ENCODE measurements around the gene NOS3. TPM values are rescaled to one million over a fixed set of nuclear protein-coding genes. Genes with fewer than 3 reads are reported as not detected.

The NOS3 gene
- total RNA-seq, 1 donor from 2014 or later, result 10.0 TPM

- peak; percentile 99 for DNase-seq
- intact Hi-C loops (cut with DNase I), result no loop called here
- peak; percentile 89 for ATAC-seq (ENCODE audit: poor library complexity)
These were observed 67.4 kb downstream of the NOS3 start for GRCh38 chr7:151057989-151058780.

- intact Hi-C loops (cut with DNase I), result no loop called here
- no peak for ATAC-seq (ENCODE audit: poor library complexity)
- no peak for DNase-seq
These were observed 68.1 kb downstream of the NOS3 start for GRCh38 chr7:151058781-151059366.

GRCh38 chr7:151059367-151060112 is 68.7 kb downstream of the NOS3 start, which contains the start of gene SLC4A2:
TSS of gene SLC4A2 (plus strand) at chr7:151059589. CDS start at chr7:151061988, 2,399 bp downstream.
- intact Hi-C loops (cut with DNase I), result no loop called here
- ATAC-seq (ENCODE audit: poor library complexity) (peak; percentile 75), DNase-seq (peak; percentile 88)

- ATAC-seq (ENCODE audit: poor library complexity) (no peak), DNase-seq (no peak)
- intact Hi-C loops (cut with DNase I), result no loop called here
These were observed 69.2 kb downstream of the NOS3 start for GRCh38 chr7:151060113-151060415.

GRCh38 chr7:151060416-151061212 is 69.8 kb downstream of the NOS3 start:
- no peak for DNase-seq
- no peak for ATAC-seq (ENCODE audit: poor library complexity)
- intact Hi-C loops (cut with DNase I), result no loop called here

- ATAC-seq (ENCODE audit: poor library complexity) (no peak), DNase-seq (no peak)
- intact Hi-C loops (cut with DNase I), result no loop called here
These were observed 70.6 kb downstream of the NOS3 start for GRCh38 chr7:151061213-151062110.

GRCh38 chr7:151062111-151062398 is 71.2 kb downstream of the NOS3 start:
- ATAC-seq (ENCODE audit: poor library complexity), result no peak
- intact Hi-C loops (cut with DNase I), result no loop called here
- no peak for DNase-seq

- DNase-seq, result no peak
These were observed 71.8 kb downstream of the NOS3 start for GRCh38 chr7:151062399-151063211.

GRCh38 chr7:151063212-151063561 is 72.4 kb downstream of the NOS3 start:
- intact Hi-C loops (cut with DNase I), result no loop called here
- ATAC-seq (ENCODE audit: poor library complexity), result no peak
- DNase-seq, result peak; percentile 58

More at GRCh38 chr7:151062399-151063211, 71.8 kb downstream of the NOS3 start:
- intact Hi-C loops (cut with DNase I), result no loop called here
- no peak for ATAC-seq (ENCODE audit: poor library complexity)

Other genes with a start within 250 kb of the NOS3 start
- gene TMEM176B, start 190.7 kb upstream of the NOS3 start, total RNA-seq, result 33.4 TPM
- 27.1 TPM for gene TMEM176A, start 190.2 kb upstream of the NOS3 start, total RNA-seq
- gene AOC1, start 138.5 kb upstream of the NOS3 start, total RNA-seq, result not detected
- 88.9 TPM for gene KCNH2, start 12.7 kb upstream of the NOS3 start, total RNA-seq
- gene ATG9B, start 33.5 kb downstream of the NOS3 start, total RNA-seq, result not detected
- gene ABCB8, start 37.4 kb downstream of the NOS3 start, total RNA-seq, result 24.6 TPM
- gene ASIC3, start 57.5 kb downstream of the NOS3 start, total RNA-seq, result 6.5 TPM
- gene CDK5, start 66.9 kb downstream of the NOS3 start, total RNA-seq, result 6.3 TPM
- gene SLC4A2, start 68.6 kb downstream of the NOS3 start, total RNA-seq, result 49.7 TPM
- 81.1 TPM for gene FASTK, start 89.8 kb downstream of the NOS3 start, total RNA-seq
- 33.9 TPM for gene TMUB1, start 92.5 kb downstream of the NOS3 start, total RNA-seq
- gene AGAP3, start 95.5 kb downstream of the NOS3 start, total RNA-seq, result 62.7 TPM
- 2.7 TPM for gene GBX1, start 176.7 kb downstream of the NOS3 start, total RNA-seq
- 42.6 TPM for gene ASB10, start 196.2 kb downstream of the NOS3 start, total RNA-seq
- gene H2BK1, start 219.5 kb downstream of the NOS3 start, total RNA-seq, result not detected
- gene ABCF2, start 236.2 kb downstream of the NOS3 start, total RNA-seq, result 23.9 TPM
- gene CHPF2, start 241.5 kb downstream of the NOS3 start, total RNA-seq, result 10.5 TPM

All from Right ventricle myocardium superior (tissue), 1 donor.